Spleen (tissue), 11 donors: ENCODE results near the gene DIAPH1. TPM values are rescaled to one million over a fixed set of nuclear protein-coding genes. Genes with fewer than 3 reads are reported as not detected.

Experiments
- DNase-seq: peaks from one replicate; pipeline ENCODE4 v3.0.0-alpha.2; 2020
- H3K27ac ChIP-seq, 8 donors: fragments of 200-600 bp; sonication (generic) in 7 of 8; 1 replicate in 4 of 8; 2 replicates in 4 of 8; pipeline versions ENCODE4 v1.5.0 to v1.8.0; 2016 to 2021; ENCODE audit warnings: inconsistent platforms in 4 of 8, mild to moderate bottlenecking in 4 of 8, moderate library complexity in 1 of 8
- H3K27me3 ChIP-seq, 7 donors: fragments of 200-600 bp; sonication (generic) in 6 of 7; replicated peaks in 1 of 7; 1 replicate in 4 of 7; 2 replicates in 3 of 7; pipeline versions ENCODE4 v1.5.0 to v1.8.0; 2016 to 2021; ENCODE audit warnings: inconsistent platforms in 3 of 7, mild to moderate bottlenecking in 1 of 7
- H3K36me3 ChIP-seq, 6 donors: fragments of 200-600 bp; sonication (generic) in 5 of 6; 1 replicate in 4 of 6; 2 replicates in 2 of 6; pipeline versions ENCODE4 v1.5.0 to v1.8.0; 2016 to 2021; ENCODE audit warnings: inconsistent platforms in 2 of 6
- H3K4me1 ChIP-seq, 6 donors: fragments of 200-600 bp; sonication (generic) in 5 of 6; 1 replicate in 3 of 6; 2 replicates in 3 of 6; pipeline versions ENCODE4 v1.5.0 to v1.8.0; 2016 to 2021; ENCODE audit warnings: inconsistent platforms in 3 of 6
- H3K4me3 ChIP-seq, 8 donors: fragments of 200-600 bp; sonication (generic) in 7 of 8; 1 replicate in 4 of 8; 2 replicates in 4 of 8; pipeline versions ENCODE4 v1.5.0 to v1.8.0; 2016 to 2021; ENCODE audit warnings: inconsistent platforms in 4 of 8, mild to moderate bottlenecking in 4 of 8, moderate library complexity in 2 of 8
- H3K9me3 ChIP-seq, 8 donors: fragments of 200-600 bp; sonication (generic) in 7 of 8; 1 replicate in 4 of 8; 2 replicates in 4 of 8; pipeline versions ENCODE4 v1.5.0 to v1.8.0; 2016 to 2021; ENCODE audit warnings: inconsistent platforms in 4 of 8
- POLR2A ChIP-seq, 3 donors: fragments of 450-650 bp; IDR thresholded peaks; one replicate each; pipeline ENCODE4 v1.5.1; 2017; ENCODE audit warnings: antibody characterized with exemption in 3 of 3, mild to moderate bottlenecking in 1 of 3
- POLR2AphosphoS5 ChIP-seq, 3 donors: sonication (generic); formaldehyde crosslinking; IDR thresholded peaks; one replicate each; pipeline ENCODE4 v1.5.1; 2017; ENCODE audit warnings: antibody characterized with exemption in 3 of 3
- WGBS, 5 donors: extraction: QIAGEN DNeasy Blood & Tissue Kit in 3 of 5; methylation state at CpG; one replicate each; pipeline versions ENCODE4 v1.1.5 to v1.1.7; 2013 to 2018; 5-methylcytosine and 5-hydroxymethylcytosine counted together
- intact Hi-C: fragments of 100-400 bp; cut with DNase I; formaldehyde crosslinking; loops from one replicate; pipeline ENCODE4 v1.15.0; 2023; ENCODE audit warnings: low total_unique reads
- polyA plus RNA-seq, 3 donors: library from polyadenylated mRNA; stranded (reverse); fragments of 200-250 nt; gene quantifications; one replicate each; pipeline ENCODE4 v1.2.1, GENCODE V29; 2013
- total RNA-seq, 7 donors: library from RNA; depleted of rRNA in 3 of 7; stranded (reverse); fragments of >200 nt in 3 of 7; fragmentation: NEBNext Ultra II Directional in 4 of 7; extraction: Animal tissue kit (Norgen Biotek cat#: 25700) in 4 of 7; gene quantifications; one replicate each; pipeline versions ENCODE4 v1.1.0 to v1.2.1, GENCODE V29; 2016 to 2021
- TF ChIP-seq, protein P1 (sequence below), 11 experiments: fragments of 200-600 bp in 7 of 11; fragments of 450-650 bp in 4 of 11; sonication (generic) in 4 of 11; IDR thresholded peaks in 8 of 11; conservative IDR thresholded peaks in 3 of 11; 1 replicate in 7 of 11; 2 replicates in 4 of 11; pipeline versions ENCODE4 v1.4.0 to v1.8.0; 2016 to 2021; ENCODE audit warnings: antibody characterized with exemption in 11 of 11, inconsistent platforms in 4 of 11, mild to moderate bottlenecking in 1 of 11
- donor health status: healthy with polysubstance abuse.
- donor health status: DM: no; HTN: no; CAD: no; lungs with moderate emphysema.
- donor health status: DM: no; HTN: no; CAD: no.
- donor health status: Bipolar disorder and iron deficiency.
- donor health status: healthy.
- donor health status: DM: no; HTN: no; CAD: no.
- donor health status: DM: yes; HTN: yes; CAD: no.

Gene DIAPH1
- total and polyA plus RNA-seq, 10 donors: 35.4 to 123 (median 81.5) TPM

DNA sequence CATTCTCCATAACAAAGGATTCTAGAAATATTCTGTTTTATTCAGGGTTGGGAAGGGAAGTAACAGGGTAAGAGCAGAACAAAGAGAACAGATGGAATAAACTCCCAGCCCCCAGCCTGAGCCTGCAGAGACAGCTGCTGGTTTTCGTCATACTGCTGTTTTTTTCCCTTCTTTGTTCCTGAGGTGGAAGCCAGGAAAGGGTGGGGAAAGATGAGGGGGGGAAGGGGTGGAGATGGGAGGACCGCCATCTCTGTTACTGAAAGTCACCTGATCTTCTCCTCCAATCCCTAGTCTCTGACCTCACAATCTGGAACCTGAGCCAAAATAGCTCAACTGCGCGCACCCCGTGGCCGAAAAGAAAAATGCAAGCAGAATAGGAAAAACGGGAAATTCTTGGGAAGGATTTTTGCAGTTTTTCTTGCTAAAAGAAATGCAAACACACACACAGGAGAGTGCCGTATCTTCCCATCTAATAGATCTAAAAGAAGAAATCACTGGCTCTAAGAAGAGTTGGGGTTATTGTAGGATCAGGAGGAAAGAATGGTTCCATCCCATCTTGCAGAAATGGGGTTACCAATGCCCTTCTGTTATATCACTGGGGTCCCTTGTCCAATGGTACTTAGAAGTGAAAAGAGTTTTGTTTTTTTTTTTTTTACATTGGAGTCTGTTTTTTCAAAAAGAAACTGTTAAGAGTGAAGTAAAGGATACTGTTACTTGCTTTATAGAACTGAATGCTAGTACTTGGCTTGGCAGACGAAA lies 57.9 kb downstream of the DIAPH1 start:
- no peak for DNase-seq
- intact Hi-C loops: loop anchor here (5.0 kb wide), 1 partner anchor 144 kb away; the partner anchor contains the start of gene PCDHGB7
- WGBS, 5 donors: 46 to 58% (median 48%) methylated on average over 9 of the region's 9 CpGs
- H3K36me3 ChIP-seq: peaks cover 0 to 87% (median 10%) of the 10 kb centered on the region in 6 donors
- H3K4me3 ChIP-seq: no peak overlapping the region
- peak overlapping the region; percentile 59 to 79 (median 66) for H3K27ac ChIP-seq
- H3K27me3 ChIP-seq: no peaks in the 10 kb centered on the region
- H3K9me3 ChIP-seq: peaks cover 0 to 6% (median 0%) of the 10 kb centered on the region in 8 donors
- TF ChIP-seq, protein P1, sequence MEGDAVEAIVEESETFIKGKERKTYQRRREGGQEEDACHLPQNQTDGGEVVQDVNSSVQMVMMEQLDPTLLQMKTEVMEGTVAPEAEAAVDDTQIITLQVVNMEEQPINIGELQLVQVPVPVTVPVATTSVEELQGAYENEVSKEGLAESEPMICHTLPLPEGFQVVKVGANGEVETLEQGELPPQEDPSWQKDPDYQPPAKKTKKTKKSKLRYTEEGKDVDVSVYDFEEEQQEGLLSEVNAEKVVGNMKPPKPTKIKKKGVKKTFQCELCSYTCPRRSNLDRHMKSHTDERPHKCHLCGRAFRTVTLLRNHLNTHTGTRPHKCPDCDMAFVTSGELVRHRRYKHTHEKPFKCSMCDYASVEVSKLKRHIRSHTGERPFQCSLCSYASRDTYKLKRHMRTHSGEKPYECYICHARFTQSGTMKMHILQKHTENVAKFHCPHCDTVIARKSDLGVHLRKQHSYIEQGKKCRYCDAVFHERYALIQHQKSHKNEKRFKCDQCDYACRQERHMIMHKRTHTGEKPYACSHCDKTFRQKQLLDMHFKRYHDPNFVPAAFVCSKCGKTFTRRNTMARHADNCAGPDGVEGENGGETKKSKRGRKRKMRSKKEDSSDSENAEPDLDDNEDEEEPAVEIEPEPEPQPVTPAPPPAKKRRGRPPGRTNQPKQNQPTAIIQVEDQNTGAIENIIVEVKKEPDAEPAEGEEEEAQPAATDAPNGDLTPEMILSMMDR (IDR thresholded peaks at IDR 0.05 in 8 of 11, conservative IDR thresholded peaks at IDR 0.05 in 3 of 11): peak; percentile 34 to 89 (median 63)
- TF ChIP-seq POLR2AphosphoS5 (IDR thresholded peaks at IDR 0.05) (peak in 1 of 3 donors; percentile 68), POLR2A (IDR thresholded peaks at IDR 0.05) (no peak)
- H3K4me1 ChIP-seq: peaks cover 3 to 53% (median 26%) of the 10 kb centered on the region in 6 donors

DNA sequence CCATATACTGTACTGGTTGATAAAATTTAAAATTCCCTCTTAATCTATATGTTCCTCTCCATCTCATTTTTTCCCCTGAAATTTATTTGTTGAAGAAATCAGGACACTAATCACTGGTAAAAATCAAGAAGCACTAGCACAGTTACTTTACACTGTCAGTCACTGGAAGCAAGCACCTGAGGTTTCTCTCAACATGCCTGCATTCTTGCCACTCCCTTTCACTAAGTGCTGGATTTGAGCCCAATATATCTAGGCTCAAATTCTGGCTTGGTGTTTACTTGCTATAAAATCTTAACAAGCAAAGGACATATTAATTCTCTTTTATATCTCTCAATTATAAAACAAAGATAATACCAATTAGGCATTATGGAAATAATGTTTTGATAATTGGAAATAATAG lies 58.6 kb downstream of the DIAPH1 start:
- peaks cover 3 to 53% (median 26%) of the 10 kb centered on the region in 6 donors for H3K4me1 ChIP-seq
- peaks cover 0 to 6% (median 0%) of the 10 kb centered on the region in 8 donors for H3K9me3 ChIP-seq
- H3K36me3 ChIP-seq: peaks cover 0 to 87% (median 11%) of the 10 kb centered on the region in 6 donors
- H3K27ac ChIP-seq: peak overlapping the region; percentile 59 to 79 (median 66)
- intact Hi-C loops: loop anchor here (5.0 kb wide), 1 partner anchor 143 kb away; the partner anchor contains the start of gene PCDHGB7
- H3K4me3 ChIP-seq: no peak overlapping the region
- DNase-seq: no peak
- H3K27me3 ChIP-seq: no peaks in the 10 kb centered on the region
- no peak for TF ChIP-seq POLR2AphosphoS5 (IDR thresholded peaks at IDR 0.05)
- no peak for TF ChIP-seq POLR2A (IDR thresholded peaks at IDR 0.05)
- TF ChIP-seq, protein P1 (IDR thresholded peaks at IDR 0.05 in 8 of 11, conservative IDR thresholded peaks at IDR 0.05 in 3 of 11): no peak

DNA sequence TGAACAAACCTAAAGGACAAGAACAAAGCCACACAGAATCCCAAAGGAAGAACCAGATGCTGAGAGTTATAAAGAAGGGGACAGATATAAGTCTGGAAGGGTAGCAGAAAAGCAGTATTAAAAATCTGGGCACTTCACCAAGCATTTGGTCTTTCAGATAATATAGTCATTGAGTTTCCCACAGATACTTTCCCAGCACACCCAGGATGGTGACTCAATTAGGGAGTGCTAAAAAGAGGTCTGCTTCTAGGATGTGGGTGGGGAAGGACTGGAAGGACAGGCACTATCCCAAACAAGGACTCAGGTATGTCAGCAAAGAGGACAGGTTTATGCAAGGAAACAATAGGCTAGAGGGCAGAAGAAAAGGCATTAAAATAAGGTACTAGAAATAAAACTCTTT lies 59.3 kb downstream of the DIAPH1 start:
- peak overlapping the region in 5 of 8 donors; percentile 63 to 79 (median 74) for H3K27ac ChIP-seq
- intact Hi-C loops: no loop called here
- peaks cover 0 to 6% (median 0%) of the 10 kb centered on the region in 8 donors for H3K9me3 ChIP-seq
- H3K4me3 ChIP-seq: no peak overlapping the region
- TF ChIP-seq, protein P1 (IDR thresholded peaks at IDR 0.05 in 8 of 11, conservative IDR thresholded peaks at IDR 0.05 in 3 of 11): no peak
- no peak for TF ChIP-seq POLR2AphosphoS5 (IDR thresholded peaks at IDR 0.05)
- TF ChIP-seq POLR2A (IDR thresholded peaks at IDR 0.05): no peak
- no peaks in the 10 kb centered on the region for H3K27me3 ChIP-seq
- H3K36me3 ChIP-seq: peaks cover 0 to 87% (median 11%) of the 10 kb centered on the region in 6 donors
- DNase-seq: no peak
- H3K4me1 ChIP-seq: peaks cover 3 to 48% (median 24%) of the 10 kb centered on the region in 6 donors

DNA sequence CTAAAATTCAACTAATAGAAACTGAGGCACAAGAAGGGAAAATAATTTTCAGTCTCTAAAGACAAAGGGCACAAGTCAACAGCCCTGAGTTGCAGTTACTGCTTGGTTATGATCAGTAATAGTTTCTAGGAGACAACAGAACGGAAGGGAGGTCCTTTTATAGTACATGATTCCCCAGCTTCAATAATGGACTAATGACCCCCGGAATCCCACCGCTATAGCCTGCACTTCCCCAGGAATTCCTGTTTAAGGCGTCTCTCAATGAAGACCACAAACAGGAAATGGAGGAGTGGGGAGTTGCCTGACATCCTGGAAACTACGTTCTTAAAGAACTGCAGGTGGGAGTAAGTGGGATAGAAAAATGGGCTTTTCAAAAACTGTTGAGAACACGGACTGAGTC lies 60.6 kb downstream of the DIAPH1 start:
- Histone ChIP-seq H3K27me3 (no peaks in the 10 kb centered on the region), H3K27ac (peak overlapping the region; percentile 13 to 75 (median 59)), H3K9me3 (peaks cover 0 to 6% (median 0%) of the 10 kb centered on the region in 8 donors), H3K4me3 (peak overlapping the region in 1 of 8 donors; percentile 22), H3K4me1 (peaks cover 3 to 40% (median 16%) of the 10 kb centered on the region in 6 donors), H3K36me3 (peaks cover 0 to 88% (median 10%) of the 10 kb centered on the region in 6 donors)
- 27 to 35% (median 32%) methylated on average over 6 of the region's 6 CpGs for WGBS, 5 donors
- intact Hi-C loops: no loop called here
- no peak for DNase-seq
- no peak for TF ChIP-seq POLR2A (IDR thresholded peaks at IDR 0.05)
- TF ChIP-seq, protein P1 (IDR thresholded peaks at IDR 0.05 in 8 of 11, conservative IDR thresholded peaks at IDR 0.05 in 3 of 11): peak in 4 of 11 experiments; percentile 32 to 56 (median 48)
